HG03066 (cell line): ENCODE data around the gene AGAP4.
"Not testable (repeated sequence)": the region's sequence is repeated elsewhere in the genome, so short reads cannot be mapped to it uniquely, and the experiment has no call there.

Experiments
- ATAC-seq: cut with Tn5 transposase; IDR thresholded peaks from one replicate; pipeline ENCODE4 v1.9.1; 2021; ENCODE audit warnings: low read depth; ENCODE audit not compliant: unreplicated experiment

AGAP4 gene

GRCh38 chr10:45847400-45847799 lies at the start of gene AGAP4:
TSS of gene AGAP4 (minus strand) at chr10:45847500. CDS start at chr10:45847347, 153 bp downstream.
- ATAC-seq = not testable (repeated sequence)

- not testable (repeated sequence) for ATAC-seq
Measured at GRCh38 chr10:45890721-45891120, 43.4 kb upstream of the AGAP4 start.

DNA sequence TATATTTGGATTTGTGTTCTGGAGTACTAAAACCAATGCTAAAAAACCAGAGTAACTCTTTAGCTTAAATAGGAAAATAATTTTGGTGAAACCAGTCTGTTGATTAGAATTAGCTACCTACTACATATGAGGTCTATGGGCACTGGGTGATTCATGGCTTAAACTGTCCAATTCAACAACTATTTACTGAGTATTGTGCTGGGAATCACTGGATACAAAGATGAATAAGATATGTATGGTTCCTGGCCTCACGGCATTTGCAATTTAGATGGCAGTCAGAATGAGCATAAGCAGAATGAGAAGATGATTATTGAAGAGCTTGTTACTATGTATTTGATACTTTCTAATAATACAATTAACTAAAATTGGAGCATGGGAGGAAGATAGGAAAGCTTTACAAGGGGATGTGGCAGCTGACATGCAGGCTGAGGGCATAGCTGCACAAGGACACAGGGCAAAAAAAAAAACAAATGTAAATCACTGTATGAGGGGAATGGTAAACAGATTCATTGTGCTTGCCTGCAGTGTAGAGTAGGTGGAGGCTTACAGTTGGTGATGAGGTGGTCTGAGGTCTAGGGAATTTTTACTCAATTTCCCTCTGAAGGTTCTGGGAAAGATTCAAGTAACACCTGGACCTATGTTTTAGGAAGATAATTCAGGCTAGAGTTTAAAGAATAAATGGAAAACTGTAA lies 42.4 kb upstream of the AGAP4 start:
- not testable (repeated sequence) for ATAC-seq

GRCh38 chr10:45882880-45883279 lies 35.6 kb upstream of the AGAP4 start:
- not testable (repeated sequence) for ATAC-seq

GRCh38 chr10:45865404-45865803 lies 18.1 kb upstream of the AGAP4 start:
- not testable (repeated sequence) for ATAC-seq

DNA sequence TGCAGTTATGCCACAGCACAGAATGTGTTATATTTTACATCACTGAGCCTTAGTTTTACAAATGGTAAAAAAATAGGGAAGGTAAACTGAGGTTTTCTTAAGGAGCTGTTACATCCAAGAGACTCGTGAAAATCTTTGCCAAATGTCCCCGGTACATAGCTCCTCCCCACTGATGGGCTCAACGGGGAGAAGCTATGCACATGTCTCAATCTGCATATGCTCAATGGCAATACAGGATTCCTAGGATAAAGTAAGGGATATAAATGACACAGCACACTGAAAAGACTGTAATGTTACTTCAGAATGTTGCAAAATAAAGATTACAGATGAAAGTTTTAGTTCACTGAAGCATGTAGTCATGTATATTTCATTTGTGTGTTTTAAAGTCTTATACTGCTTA lies 17.0 kb upstream of the AGAP4 start:
- not testable (repeated sequence) for ATAC-seq

DNA sequence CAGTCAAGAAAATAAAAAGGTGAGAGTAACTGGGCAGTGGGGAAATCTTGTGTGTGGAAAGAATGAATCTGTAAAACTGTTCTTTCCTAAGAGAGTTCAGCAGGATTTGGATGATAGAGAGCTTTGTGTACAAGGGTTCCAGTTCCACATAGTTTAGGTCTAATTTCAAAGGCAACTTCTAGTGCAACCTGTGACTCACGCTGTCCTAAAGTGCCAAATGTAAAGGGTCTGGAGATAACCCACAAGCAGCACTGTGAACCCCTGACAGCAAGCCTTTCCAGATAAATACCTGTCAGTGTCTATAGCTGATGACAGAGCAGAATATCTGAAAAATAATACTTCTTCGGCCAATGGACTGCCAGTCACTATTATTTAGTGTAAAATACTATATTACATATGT lies 16.3 kb upstream of the AGAP4 start:
- ATAC-seq = not testable (repeated sequence)

- ATAC-seq = not testable (repeated sequence)
Measured at GRCh38 chr10:45857931-45858330, 10.6 kb upstream of the AGAP4 start.

DNA sequence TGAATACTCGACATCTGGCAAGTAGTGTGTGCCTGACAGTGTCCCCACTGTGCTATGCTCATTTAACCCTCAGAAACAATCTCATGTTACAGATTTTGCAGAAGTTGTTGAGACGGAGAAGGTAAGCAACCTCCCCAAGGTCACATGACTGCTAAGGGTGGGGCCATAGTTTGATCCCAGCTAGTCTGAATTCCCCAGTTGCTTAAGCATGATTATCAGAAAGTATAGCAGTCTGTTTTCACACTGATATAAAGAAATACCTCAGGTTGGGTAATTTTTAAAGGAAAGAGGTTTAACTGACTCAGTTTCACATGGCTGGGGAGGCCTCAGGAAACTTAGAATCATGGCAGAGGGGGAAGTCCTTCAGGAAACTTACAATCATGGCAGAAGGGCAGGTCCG lies 1.2 kb upstream of the AGAP4 start:
- ATAC-seq = not testable (repeated sequence)

GRCh38 chr10:45822918-45823317 lies 24.4 kb downstream of the AGAP4 start:
- ATAC-seq = not testable (repeated sequence)

DNA sequence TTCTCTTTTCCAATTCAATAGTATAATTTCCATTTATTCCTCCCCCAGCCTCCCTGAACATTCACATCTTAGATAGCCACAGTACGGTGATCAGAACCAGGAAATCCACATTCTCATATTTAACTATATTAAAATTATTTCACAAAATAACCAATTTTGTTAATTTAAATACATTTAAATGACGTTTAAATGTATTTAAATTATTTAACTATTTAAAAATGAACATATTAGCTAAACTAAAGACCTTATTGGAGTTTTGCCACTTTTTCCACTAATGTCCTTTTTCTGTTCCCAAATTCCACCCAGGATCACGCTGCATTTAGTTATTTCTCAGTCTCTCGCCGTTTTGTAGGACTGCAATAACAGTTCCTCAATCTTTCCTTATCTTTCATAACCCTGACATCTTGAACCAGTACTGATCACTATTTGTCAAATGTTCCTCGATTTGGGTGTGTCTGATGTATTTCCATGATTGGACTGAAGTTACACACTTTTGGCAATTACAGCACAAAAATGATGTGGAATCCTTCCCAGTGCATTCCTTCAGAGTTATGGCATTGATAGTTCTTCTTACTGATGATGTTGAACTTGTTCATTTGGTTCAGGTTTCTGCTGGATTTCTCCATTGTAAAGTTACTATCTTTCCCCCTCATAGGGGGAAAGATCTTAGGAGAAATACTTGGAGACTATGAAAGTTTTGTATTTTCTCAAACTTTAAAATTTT lies 27.0 kb downstream of the AGAP4 start:
- not testable (repeated sequence) for ATAC-seq

DNA sequence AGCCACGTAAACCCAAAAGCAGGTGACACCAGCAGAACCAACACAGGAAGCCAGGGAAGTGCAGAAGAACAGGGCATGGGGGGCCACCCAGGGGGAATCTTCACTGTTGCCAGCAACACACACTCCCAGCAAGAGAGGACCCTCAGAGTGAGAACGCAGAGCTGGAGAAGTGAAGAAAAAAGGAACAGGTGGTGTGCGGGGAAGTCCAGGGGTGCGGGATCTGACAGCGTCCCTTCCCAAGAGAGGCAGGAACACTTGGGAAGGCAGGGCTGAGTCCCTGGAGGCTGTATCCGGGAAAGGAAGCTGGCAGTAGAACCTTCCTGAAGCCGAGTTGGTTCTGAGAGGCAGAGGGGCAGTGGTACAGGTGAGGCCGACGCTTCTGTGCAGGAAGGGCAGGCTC lies 27.7 kb downstream of the AGAP4 start:
- ATAC-seq = no peak

DNA sequence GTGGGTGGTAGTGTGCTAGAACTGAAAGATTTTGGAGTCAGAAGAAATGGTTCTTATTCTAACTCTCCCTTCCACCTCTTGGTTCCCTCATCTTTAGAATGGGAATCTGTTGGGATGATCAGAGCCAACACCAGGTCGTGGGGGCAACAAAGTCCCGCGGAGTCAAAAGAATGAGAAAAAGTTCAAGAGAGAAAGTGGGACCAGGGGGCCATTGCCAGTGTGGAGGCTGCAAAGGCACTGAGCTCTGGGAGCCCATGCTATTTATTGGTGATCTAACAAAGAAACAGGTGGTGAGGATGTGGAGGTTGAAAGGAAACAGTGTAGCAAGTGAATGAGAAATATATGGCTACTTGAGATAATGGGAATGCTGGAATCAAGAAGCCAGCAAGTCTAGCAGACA lies 29.4 kb downstream of the AGAP4 start:
- no peak for ATAC-seq

DNA sequence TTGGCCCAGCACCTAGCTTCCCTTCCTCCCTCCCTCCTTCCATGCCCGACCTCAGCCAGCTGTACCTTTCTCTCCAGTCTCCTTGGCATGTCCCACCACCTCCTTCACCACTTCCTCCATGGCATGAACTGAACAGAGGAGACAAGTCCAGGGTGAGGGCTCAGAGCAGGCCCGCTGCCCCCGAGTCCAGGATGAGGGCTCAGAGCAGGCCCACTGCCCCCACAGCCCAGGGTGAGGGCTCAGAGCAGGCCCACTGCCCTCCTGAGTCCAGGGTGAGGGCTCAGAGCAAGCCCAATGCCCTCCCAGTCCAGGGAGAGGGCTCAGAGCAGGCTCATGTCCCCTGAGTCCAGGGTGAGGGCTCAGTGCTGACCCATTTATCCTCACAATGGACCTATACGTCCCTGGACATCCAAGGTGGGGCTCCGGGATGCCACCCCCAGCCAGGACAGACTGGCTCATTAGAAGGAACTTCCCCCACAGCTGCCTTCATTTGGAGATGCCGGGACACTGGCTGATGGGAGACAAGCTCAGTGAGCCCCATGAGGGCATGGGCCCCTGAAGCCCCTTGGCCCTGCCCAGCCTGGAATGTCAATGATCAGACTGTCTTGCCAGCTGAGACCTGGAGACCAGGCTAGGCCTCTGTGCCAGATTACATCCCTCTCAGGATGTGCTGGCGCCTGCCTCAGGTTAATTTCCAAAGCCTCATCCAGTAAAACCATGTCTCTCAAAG lies 30.0 kb downstream of the AGAP4 start:
- no peak for ATAC-seq

GRCh38 chr10:45814146-45814545 lies 33.2 kb downstream of the AGAP4 start:
- ATAC-seq = not testable (repeated sequence)

GRCh38 chr10:45812959-45813358 lies 34.3 kb downstream of the AGAP4 start:
- not testable (repeated sequence) for ATAC-seq

DNA sequence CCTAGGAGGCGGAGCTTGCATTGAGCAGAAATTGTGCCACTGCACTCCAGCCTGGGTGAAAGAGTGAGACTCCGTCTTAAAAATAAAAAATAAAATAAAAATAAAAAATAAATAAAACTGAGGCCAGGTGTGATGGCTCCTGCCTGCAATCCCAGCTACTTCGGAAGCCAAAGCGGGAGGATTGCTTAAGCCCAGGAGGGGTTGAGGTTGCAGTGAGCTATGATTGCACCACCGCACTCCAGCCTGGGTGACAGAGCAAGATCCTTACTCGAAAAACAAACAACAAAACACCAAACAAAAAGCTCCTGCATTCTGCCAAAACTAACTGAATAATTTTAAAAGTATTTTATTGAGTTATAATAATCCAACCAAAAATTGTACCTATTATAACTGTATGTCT lies 36.2 kb downstream of the AGAP4 start:
- no peak for ATAC-seq

DNA sequence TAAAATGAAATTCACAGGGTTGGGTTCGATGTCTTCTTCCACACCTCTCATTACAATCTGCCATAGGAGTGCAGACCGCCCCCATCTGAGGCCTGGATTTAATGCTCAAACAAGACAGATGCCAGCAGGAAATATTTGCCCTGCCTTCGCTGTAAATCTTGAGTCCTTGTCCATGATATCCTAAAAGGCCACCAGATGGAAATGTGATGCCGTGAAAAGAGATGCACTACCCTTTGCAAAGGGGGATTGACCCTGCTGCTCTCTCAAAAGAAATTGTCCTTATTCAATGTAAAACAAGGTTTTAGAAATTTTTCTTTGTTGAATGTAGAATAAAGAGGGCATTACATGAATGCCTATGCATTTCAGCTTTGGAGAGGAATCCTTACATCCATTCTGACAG lies 37.5 kb downstream of the AGAP4 start:
- ATAC-seq = no peak

- ATAC-seq = not testable (repeated sequence)
Measured at GRCh38 chr10:45804996-45805395, 42.3 kb downstream of the AGAP4 start.

DNA sequence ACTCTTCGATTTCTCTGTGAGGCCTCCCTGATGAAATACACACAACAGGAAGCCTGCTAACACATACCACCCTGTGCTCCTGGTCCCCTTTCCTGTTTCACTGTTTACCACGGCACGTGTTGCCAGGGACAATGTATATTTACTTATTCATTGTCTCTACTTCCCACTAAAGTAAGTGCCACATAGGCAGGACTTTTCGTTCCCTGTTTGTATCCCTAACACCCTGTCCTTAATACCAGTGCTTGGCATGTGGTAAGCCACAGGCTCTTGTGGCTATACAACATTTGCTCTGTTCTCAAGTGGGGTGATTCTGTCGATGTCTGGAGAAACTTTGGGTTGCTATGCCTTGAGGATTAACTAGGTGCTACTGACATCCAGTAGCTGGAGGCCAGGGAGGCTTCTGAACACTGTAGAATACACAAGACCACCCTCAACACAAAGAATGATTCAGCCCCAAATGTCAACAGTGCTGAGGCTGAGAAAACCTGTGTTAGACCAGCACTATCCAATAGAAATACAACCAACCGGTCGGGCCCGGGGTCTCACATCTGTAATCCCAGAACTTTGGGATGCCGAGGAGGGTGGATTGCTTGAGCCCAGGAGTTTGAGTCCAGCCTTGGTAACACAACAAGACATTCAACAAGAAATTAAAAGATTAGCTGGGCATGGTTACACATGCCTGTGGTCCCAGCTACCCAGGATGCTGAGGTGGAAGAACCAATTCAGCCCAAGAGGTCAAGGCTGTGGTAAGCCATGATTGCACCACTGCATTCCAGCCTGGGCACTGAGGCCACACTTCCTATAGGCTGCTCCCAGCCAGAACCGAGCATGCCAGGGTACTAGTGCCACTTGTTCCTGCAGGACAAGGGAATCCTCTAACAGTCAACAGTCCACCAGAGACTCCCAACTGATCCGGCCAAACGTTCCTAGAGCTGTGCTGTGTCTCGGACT lies 44.0 kb downstream of the AGAP4 start:
- ATAC-seq = not testable (repeated sequence)
